GM12878 (cell line): Measurements from ENCODE around the gene ABCB9. TPM values are rescaled to one million over a fixed set of nuclear protein-coding genes. Genes with fewer than 3 reads are reported as not detected.

Experiments
- ATAC-seq: fragments of 200-7000 bp; cut with Tn5 transposase; 3 replicates; pipeline ENCODE4 v1.9.1; 2020; ENCODE audit warnings: mild to moderate bottlenecking, moderate library complexity
- BruUV-seq: library from RNA; stranded (reverse); fragments of 400-500 nt; replicated peaks from 2 replicates; lab custom pipeline; 2021; lab: Mats Ljungman, UMichigan
- CTCF ChIA-PET: fragments of 300-600 bp; sonication (Branson Sonifier 250); formaldehyde crosslinking; extraction: SDS; loops from one replicate; lab custom pipeline; 2021; ENCODE audit warnings: inconsistent platforms; lab: Yijun Ruan, JAX
- POLR2A ChIA-PET: fragments of 350-600 bp; formaldehyde crosslinking; extraction: SDS; loops from one replicate; lab custom pipeline; 2021; ENCODE audit warnings: inconsistent platforms; lab: Charles Lee
- RAD21 ChIA-PET: fragments of 300-600 bp; sonication (Branson Sonifier 250); formaldehyde crosslinking; loops from one replicate; lab custom pipeline; 2023; ENCODE audit warnings: antibody characterized with exemption; ENCODE audit not compliant: unreplicated experiment; lab: Charles Lee
- SMC1A ChIA-PET: fragments of 300-600 bp; sonication (Branson Sonifier 250); formaldehyde crosslinking; loops from one replicate; lab custom pipeline; 2023; ENCODE audit not compliant: unreplicated experiment, uncharacterized antibody; lab: Charles Lee
- DNase-seq: peaks from one replicate; pipeline ENCODE4 v3.0.0-alpha.2; 2011; ENCODE audit warnings: low read depth, low spot score
- FAIRE-seq: peaks from 3 replicates; lab custom pipeline; 2011; peaks lifted over from hg19 to GRCh38; lab: Jason Lieb, UNC
- H2AFZ ChIP-seq: 2 replicates; pipeline ENCODE4 v1.6.0; 2011; ENCODE audit warnings: low read depth, low read length, control low read depth; ENCODE audit not compliant: control insufficient read depth
- H3K27ac ChIP-seq: 2 replicates; pipeline ENCODE4 v1.5.1; 2011; ENCODE audit warnings: control low read depth; ENCODE audit not compliant: control insufficient read depth, insufficient read depth
- H3K27me3 ChIP-seq, 2 experiments: replicated peaks in 1 of 2; 2 replicates each; pipeline versions ENCODE4 v1.6.0 to v1.6.1; 2011; ENCODE audit warnings: low read length in 1 of 2; ENCODE audit not compliant: control insufficient read depth in 2 of 2, insufficient read depth in 2 of 2
- H3K36me3 ChIP-seq, 2 experiments: 2 replicates each; pipeline ENCODE4 v1.5.1; 2011; ENCODE audit warnings: low read length in 1 of 2; ENCODE audit not compliant: control insufficient read depth in 2 of 2, insufficient read depth in 2 of 2
- H3K4me1 ChIP-seq: 2 replicates; pipeline ENCODE4 v1.6.1; 2011; ENCODE audit warnings: mild to moderate bottlenecking, low read length, moderate library complexity, mixed read lengths; ENCODE audit not compliant: control insufficient read depth, insufficient read depth
- H3K4me2 ChIP-seq: 2 replicates; pipeline ENCODE4 v1.6.0; 2011; ENCODE audit warnings: control low read depth; ENCODE audit not compliant: control insufficient read depth, insufficient read depth
- H3K4me3 ChIP-seq: fragments of 200-600 bp; sonication (generic); 2 replicates; pipeline ENCODE4 v1.5.1; 2016
- H3K79me2 ChIP-seq: 2 replicates; pipeline ENCODE4 v1.6.0; 2011; ENCODE audit warnings: low read length; ENCODE audit not compliant: control insufficient read depth, insufficient read depth
- H3K9ac ChIP-seq: 2 replicates; pipeline ENCODE4 v1.8.0; 2011; ENCODE audit warnings: low read length, control low read depth, mixed read lengths; ENCODE audit not compliant: control insufficient read depth, insufficient read depth
- H3K9me3 ChIP-seq: replicated peaks from 3 replicates; pipeline ENCODE4 v1.5.1; 2011; ENCODE audit warnings: mild to moderate bottlenecking, low read length; ENCODE audit not compliant: control insufficient read depth, insufficient read depth
- H4K20me1 ChIP-seq: 2 replicates; pipeline ENCODE4 v1.6.0; 2011; ENCODE audit not compliant: control insufficient read depth, insufficient read depth
- ATF7 ChIP-seq: fragments of 450-650 bp; IDR thresholded peaks from 2 replicates; pipeline ENCODE4 v1.6.1; 2016; ENCODE audit warnings: low read depth, mild to moderate bottlenecking
- CHD4 ChIP-seq: fragments of 200-600 bp; sonication (generic); IDR thresholded peaks from 2 replicates; pipeline ENCODE4 v1.6.1; 2016; ENCODE audit warnings: mild to moderate bottlenecking
- FOXK2 ChIP-seq: fragments of 450-650 bp; IDR thresholded peaks from 2 replicates; pipeline ENCODE4 v1.6.1; 2017; ENCODE audit warnings: mild to moderate bottlenecking, moderate library complexity
- HDAC2 ChIP-seq: fragments of 200-600 bp; sonication (generic); IDR thresholded peaks from 2 replicates; pipeline ENCODE4 v1.6.1; 2017
- HDAC6 ChIP-seq: fragments of 200-600 bp; sonication (generic); IDR thresholded peaks from one replicate; pipeline ENCODE4 v1.8.0; 2017; ENCODE audit warnings: antibody characterized with exemption; ENCODE audit not compliant: unreplicated experiment
- IKZF2 ChIP-seq, 2 experiments: fragments of 450-650 bp; IDR thresholded peaks; 2 replicates each; pipeline ENCODE4 v1.6.1; 2017; ENCODE audit warnings: mild to moderate bottlenecking in 2 of 2, moderate library complexity in 2 of 2
- MEF2A ChIP-seq: IDR thresholded peaks from 2 replicates; pipeline ENCODE4 v1.6.1; 2011; ENCODE audit warnings: low read depth, mild to moderate bottlenecking, low read length, moderate library complexity; ENCODE audit not compliant: insufficient read depth
- RAD51 ChIP-seq: fragments of 450-650 bp; IDR thresholded peaks from 2 replicates; pipeline ENCODE4 v1.6.1; 2016; ENCODE audit warnings: moderate library complexity, mild to moderate bottlenecking, inconsistent platforms
- RELA ChIP-seq: fragments of 450-650 bp; IDR thresholded peaks from 2 replicates; pipeline ENCODE4 v1.8.0; 2014; ENCODE audit warnings: borderline replicate concordance; ENCODE audit not compliant: partially characterized antibody
- TBL1XR1 ChIP-seq: IDR thresholded peaks from 2 replicates; pipeline ENCODE4 v1.6.1; 2012; ENCODE audit warnings: low read depth, low read length, improper control_type of control experiment
- WRNIP1 ChIP-seq: IDR thresholded peaks from 2 replicates; pipeline ENCODE4 v1.6.1; 2011; ENCODE audit warnings: low read depth, low read length, improper control_type of control experiment, borderline replicate concordance
- ZNF207 ChIP-seq: fragments of 450-650 bp; IDR thresholded peaks from 2 replicates; pipeline ENCODE4 v1.6.1; 2014; ENCODE audit warnings: antibody characterized with exemption, mild to moderate bottlenecking, borderline replicate concordance
- ZNF217 ChIP-seq: fragments of 450-650 bp; IDR thresholded peaks from 2 replicates; pipeline ENCODE4 v1.6.1; 2017; ENCODE audit warnings: antibody characterized with exemption, mild to moderate bottlenecking
- ZNF622 ChIP-seq: fragments of 450-650 bp; IDR thresholded peaks from 2 replicates; pipeline ENCODE4 v1.6.1; 2017; ENCODE audit warnings: mild to moderate bottlenecking, inconsistent platforms
- ZZZ3 ChIP-seq: IDR thresholded peaks from 2 replicates; pipeline ENCODE4 v1.6.1; 2011; ENCODE audit warnings: low read depth; ENCODE audit not compliant: control insufficient read depth, insufficient read length
- WGBS: methylation state at CpG from one replicate; pipeline ENCODE4 v1.1.6; 2016; ENCODE audit warnings: low lambda C conversion rate; ENCODE audit not compliant: insufficient replicate concordance, insufficient coverage; ENCODE audit errors: missing lambda C conversion rate; 5-methylcytosine and 5-hydroxymethylcytosine counted together
- in situ Hi-C: fragments of 300-500 bp; cut with MboI; formaldehyde crosslinking; loops from 9 replicates; pipeline ENCODE4 v1.14.3; 2018; ENCODE audit warnings: mixed read lengths
- intact Hi-C: fragments of 100-400 bp; cut with micrococcal nuclease; formaldehyde crosslinking; loops from one replicate; pipeline ENCODE4 v1.14.2; 2022; ENCODE audit not compliant: unreplicated experiment
- polyA plus RNA-seq, 11 experiments: library from polyadenylated mRNA; depleted of rRNA in 4 of 11; unstranded in 6 of 11; stranded (reverse) in 5 of 11; fragments of >200 nt; fragmentation: Nextera tagmentation in 4 of 11; fragmentation: Illumina TruSeq in 1 of 11; extraction: Ambion mirVana in 4 of 11; extraction: Trizol in 1 of 11; gene quantifications; 1 replicate in 1 of 11; 2 replicates in 10 of 11; pipeline versions ENCODE4 v1.2.1 to v1.2.3, GENCODE V29; 2011 to 2016; ENCODE audit warnings: inconsistent platforms in 2 of 11, missing spikeins in 2 of 11, low read depth in 1 of 11
- total RNA-seq, 4 experiments: library from RNA; depleted of rRNA in 3 of 4; stranded (reverse); fragments of >200 nt in 3 of 4; fragmentation: Illumina TruSeq in 1 of 4; extraction: Trizol in 1 of 4; gene quantifications; 2 replicates each; pipeline versions ENCODE4 v1.2.1 to v1.2.3, GENCODE V29; 2013 to 2021
- TF ChIP-seq, protein P1 (sequence below): IDR thresholded peaks from 2 replicates; pipeline ENCODE4 v1.6.1; 2012; ENCODE audit warnings: low read depth, low read length, improper control_type of control experiment
- TF ChIP-seq, protein P2 (sequence below): IDR thresholded peaks from 2 replicates; pipeline ENCODE4 v1.6.1; 2011; ENCODE audit warnings: low read depth, low read length, improper control_type of control experiment, borderline replicate concordance
- TF ChIP-seq, protein P3 (sequence below): IDR thresholded peaks from 2 replicates; pipeline ENCODE4 v1.6.1; 2012; ENCODE audit warnings: low read depth, low read length, improper control_type of control experiment
- TF ChIP-seq, protein P4 (sequence below): fragments of 450-650 bp; IDR thresholded peaks from 2 replicates; pipeline ENCODE4 v1.6.1; 2018; ENCODE audit warnings: borderline replicate concordance, mild to moderate bottlenecking; ENCODE audit not compliant: partially characterized antibody

ABCB9 gene
- total and polyA plus RNA-seq, 10 of the 15 experiments (the other 5 are each of a cell fraction or from before 2014, with no cell fraction given) = 0.37 to 4.9 (median 3.1) TPM

DNA sequence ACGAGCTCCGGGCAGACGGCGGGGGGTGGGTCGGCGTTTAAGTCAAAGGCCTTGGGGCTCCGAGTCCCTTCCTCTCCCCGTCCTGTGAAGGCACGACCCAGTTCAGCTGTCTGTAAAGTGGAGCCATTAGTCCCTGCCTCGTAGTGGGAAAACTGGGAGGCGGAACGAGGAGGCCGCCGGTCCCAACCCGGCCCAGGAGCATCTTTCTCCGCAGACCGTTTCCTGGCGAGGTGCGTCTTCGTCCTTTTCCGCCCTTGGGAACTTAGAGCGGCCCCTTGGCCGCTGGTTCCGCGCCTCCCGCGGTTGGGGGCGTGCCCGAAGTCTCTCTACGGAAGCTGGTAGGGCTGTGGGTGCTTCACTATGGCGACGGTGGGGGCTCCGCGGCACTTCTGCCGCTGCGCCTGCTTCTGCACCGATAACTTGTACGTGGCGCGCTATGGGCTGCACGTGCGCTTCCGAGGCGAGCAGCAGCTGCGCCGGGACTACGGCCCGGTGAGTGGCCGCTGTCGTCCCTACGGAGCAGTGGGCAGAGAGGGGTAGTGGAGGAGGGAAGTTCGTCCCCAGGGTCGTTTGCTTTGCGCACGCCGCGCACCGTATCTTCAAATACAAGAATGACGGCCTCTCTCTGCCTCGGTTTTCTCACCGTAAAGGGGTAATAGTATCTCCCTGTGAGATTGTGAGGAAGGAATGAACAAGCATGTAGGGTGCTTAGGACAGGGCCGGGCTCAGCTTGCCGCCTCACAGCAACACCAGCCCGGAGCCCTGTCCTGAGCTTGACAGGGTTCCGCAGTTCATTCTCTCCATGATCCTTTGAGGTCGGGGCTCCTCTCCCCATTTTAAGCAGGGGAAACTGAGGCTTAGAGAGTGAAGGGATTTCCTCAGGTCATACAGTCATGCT lies 8.9 kb upstream of the ABCB9 start, which contains the start of gene OGFOD2:
Gene OGFOD2, plus strand, starts transcription at position 353 of the 898 bp plus-strand sequence. Its CDS starts 8 bp downstream, at position 361.
- peak; percentile 90 for ATAC-seq
- WGBS = 1% methylated on average over 66 of the region's 66 CpGs
- TF ChIP-seq CHD4 = no peak
- 0 out of 2 replicates have a peak, but pooled peaks have one; percentile 1 for TF ChIP-seq TBL1XR1
- TF ChIP-seq ZNF622 = no peak
- no peak for TF ChIP-seq RAD51
- TF ChIP-seq ZNF217 = no peak
- TF ChIP-seq, protein P1, sequence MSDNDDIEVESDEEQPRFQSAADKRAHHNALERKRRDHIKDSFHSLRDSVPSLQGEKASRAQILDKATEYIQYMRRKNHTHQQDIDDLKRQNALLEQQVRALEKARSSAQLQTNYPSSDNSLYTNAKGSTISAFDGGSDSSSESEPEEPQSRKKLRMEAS = peak; percentile 59
- no peak for TF ChIP-seq ZZZ3
- no peak for TF ChIP-seq HDAC2
- no peak for TF ChIP-seq MEF2A
- TF ChIP-seq FOXK2 = no peak
- no peak for TF ChIP-seq IKZF2 (IDR thresholded peaks at IDR 0.05)
- TF ChIP-seq, protein P2, sequence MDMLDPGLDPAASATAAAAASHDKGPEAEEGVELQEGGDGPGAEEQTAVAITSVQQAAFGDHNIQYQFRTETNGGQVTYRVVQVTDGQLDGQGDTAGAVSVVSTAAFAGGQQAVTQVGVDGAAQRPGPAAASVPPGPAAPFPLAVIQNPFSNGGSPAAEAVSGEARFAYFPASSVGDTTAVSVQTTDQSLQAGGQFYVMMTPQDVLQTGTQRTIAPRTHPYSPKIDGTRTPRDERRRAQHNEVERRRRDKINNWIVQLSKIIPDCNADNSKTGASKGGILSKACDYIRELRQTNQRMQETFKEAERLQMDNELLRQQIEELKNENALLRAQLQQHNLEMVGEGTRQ = no peak
- TF ChIP-seq, protein P3, sequence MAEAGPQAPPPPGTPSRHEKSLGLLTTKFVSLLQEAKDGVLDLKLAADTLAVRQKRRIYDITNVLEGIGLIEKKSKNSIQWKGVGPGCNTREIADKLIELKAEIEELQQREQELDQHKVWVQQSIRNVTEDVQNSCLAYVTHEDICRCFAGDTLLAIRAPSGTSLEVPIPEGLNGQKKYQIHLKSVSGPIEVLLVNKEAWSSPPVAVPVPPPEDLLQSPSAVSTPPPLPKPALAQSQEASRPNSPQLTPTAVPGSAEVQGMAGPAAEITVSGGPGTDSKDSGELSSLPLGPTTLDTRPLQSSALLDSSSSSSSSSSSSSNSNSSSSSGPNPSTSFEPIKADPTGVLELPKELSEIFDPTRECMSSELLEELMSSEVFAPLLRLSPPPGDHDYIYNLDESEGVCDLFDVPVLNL = peak; percentile 66
- TF ChIP-seq RELA = no peak
- no peak for TF ChIP-seq WRNIP1
- TF ChIP-seq, protein P4, sequence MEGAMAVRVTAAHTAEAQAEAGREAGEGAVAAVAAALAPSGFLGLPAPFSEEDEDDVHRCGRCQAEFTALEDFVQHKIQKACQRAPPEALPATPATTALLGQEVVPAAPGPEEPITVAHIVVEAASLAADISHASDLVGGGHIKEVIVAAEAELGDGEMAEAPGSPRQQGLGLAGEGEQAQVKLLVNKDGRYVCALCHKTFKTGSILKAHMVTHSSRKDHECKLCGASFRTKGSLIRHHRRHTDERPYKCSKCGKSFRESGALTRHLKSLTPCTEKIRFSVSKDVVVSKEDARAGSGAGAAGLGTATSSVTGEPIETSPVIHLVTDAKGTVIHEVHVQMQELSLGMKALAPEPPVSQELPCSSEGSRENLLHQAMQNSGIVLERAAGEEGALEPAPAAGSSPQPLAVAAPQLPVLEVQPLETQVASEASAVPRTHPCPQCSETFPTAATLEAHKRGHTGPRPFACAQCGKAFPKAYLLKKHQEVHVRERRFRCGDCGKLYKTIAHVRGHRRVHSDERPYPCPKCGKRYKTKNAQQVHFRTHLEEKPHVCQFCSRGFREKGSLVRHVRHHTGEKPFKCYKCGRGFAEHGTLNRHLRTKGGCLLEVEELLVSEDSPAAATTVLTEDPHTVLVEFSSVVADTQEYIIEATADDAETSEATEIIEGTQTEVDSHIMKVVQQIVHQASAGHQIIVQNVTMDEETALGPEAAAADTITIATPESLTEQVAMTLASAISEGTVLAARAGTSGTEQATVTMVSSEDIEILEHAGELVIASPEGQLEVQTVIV = peak; percentile 50
- TF ChIP-seq HDAC6 = no peak
- TF ChIP-seq ATF7 = peak; percentile 60; the same call in 1 of the 2 replicates
- TF ChIP-seq ZNF207 = 0 out of 2 replicates have a peak, but pooled peaks have one; percentile 39

More for the DNA sequence above, 8.9 kb upstream of the ABCB9 start, which contains the start of gene OGFOD2:
- FAIRE-seq (no peak), DNase-seq (peak; percentile 60)
- ChIA-PET RAD21 (interaction anchor here (0.6 to 2.6 kb wide), 7 partner anchors 28 to 263 kb away, joined by 3 to 14 read pairs (median 3); partner anchors contain the start of genes MPHOSPH9 and MTRFR), CTCF (interaction anchor here (0.7 to 3.4 kb wide), 6 partner anchors 11 to 263 kb away, joined by 3 to 15 read pairs (median 4); partner anchors contain the start of genes MPHOSPH9 and MTRFR), SMC1A (interaction anchor here (0.9 to 1.9 kb wide), 6 partner anchors 8 to 627 kb away, joined by 3 to 6 read pairs (median 4); partner anchors contain the start of gene DDX55), POLR2A (interaction anchor here (0.6 to 1.9 kb wide), 6 partner anchors 9 to 608 kb away, joined by 3 to 9 read pairs (median 5); partner anchors contain the start of genes ABCB9, MPHOSPH9, MTRFR and TMED2)
- H2AFZ ChIP-seq = peak within 1 kb of the TSS; percentile 98
- no peaks in the 10 kb centered on the region for H4K20me1 ChIP-seq
- TSS peak; percentile 51 for BruUV-seq
- peaks cover 22% of the 10 kb centered on the region for H3K79me2 ChIP-seq
- no peaks in the 10 kb centered on the region for H3K9me3 ChIP-seq
- H3K4me1 ChIP-seq = peaks cover 20% of the 10 kb centered on the region
- in situ Hi-C loops (loop anchor here (5.0 kb wide), 1 partner anchor 257 kb away; the partner anchor contains the start of genes MPHOSPH9 and MTRFR), intact Hi-C loops (loop anchor here (2.0 kb wide), 1 partner anchor 264 kb away; no protein-coding TSS in a partner anchor)
- peaks cover 0 to 4% of the 10 kb centered on the region in 2 experiments; a peak in 2 of 4 replicates for H3K36me3 ChIP-seq
- H3K4me3 ChIP-seq = peak within 1 kb of the TSS; percentile 84
- H3K9ac ChIP-seq = peak within 1 kb of the TSS; percentile 100
- H3K27ac ChIP-seq = peak within 1 kb of the TSS; percentile 99
- peak within 1 kb of the TSS; percentile 95 for H3K4me2 ChIP-seq
- no peaks in the 10 kb centered on the region for H3K27me3 ChIP-seq
